Measurements from ENCODE around the gene CNTN1.

GRCh38 chr12:41008472-41008871 lies 316.2 kb downstream of the CNTN1 start:
- no peak for TF ChIP-seq POLR2AphosphoS5 (IDR thresholded peaks at IDR 0.05)
- no peak for TF ChIP-seq CTCF (IDR thresholded peaks at IDR 0.05 in 8 of 11, conservative IDR thresholded peaks at IDR 0.05 in 3 of 11)
